HepG2 (cell line): ENCODE results near the gene TH. TPM values are rescaled to one million over a fixed set of nuclear protein-coding genes. Genes with fewer than 3 reads are reported as not detected.

Experiments used
- AGO1 ChIP-seq: fragments of 200-400 bp; formaldehyde crosslinking; IDR thresholded peaks from 2 replicates; pipeline ENCODE4 v1.6.1; 2017; ENCODE audit warnings: mild to moderate bottlenecking, low read depth, low read length, moderate library complexity; ENCODE audit not compliant: poor library complexity, severe bottlenecking
- ARID4A ChIP-seq: sonication (generic); formaldehyde crosslinking; IDR thresholded peaks from 2 replicates; pipeline ENCODE4 v1.5.0; 2020; ENCODE audit warnings: mild to moderate bottlenecking, missing genetic modification reagents, borderline replicate concordance
- CC2D1A ChIP-seq: sonication (generic); formaldehyde crosslinking; IDR thresholded peaks from 2 replicates; pipeline ENCODE4 v1.8.1; 2023; ENCODE audit warnings: mild to moderate bottlenecking, missing genetic modification reagents
- CCDC6 ChIP-seq: sonication (generic); formaldehyde crosslinking; IDR thresholded peaks from 2 replicates; pipeline ENCODE4 v1.8.1; 2022; ENCODE audit warnings: mild to moderate bottlenecking, missing genetic modification reagents, moderate library complexity
- DZIP1 ChIP-seq: sonication (generic); formaldehyde crosslinking; IDR thresholded peaks from 2 replicates; pipeline ENCODE4 v1.5.0; 2020; ENCODE audit warnings: mild to moderate bottlenecking, missing genetic modification reagents
- HHEX ChIP-seq: IDR thresholded peaks from 2 replicates; pipeline ENCODE4 v1.6.1; 2016; ENCODE audit warnings: control low read depth
- MAFF ChIP-seq: IDR thresholded peaks from 2 replicates; pipeline ENCODE4 v1.6.1; 2011; ENCODE audit warnings: low read depth, low read length, improper control_type of control experiment
- PRDM15 ChIP-seq: sonication (generic); formaldehyde crosslinking; IDR thresholded peaks from 2 replicates; pipeline ENCODE4 v1.4.0; 2020; ENCODE audit warnings: missing genetic modification reagents
- RFXANK ChIP-seq: IDR thresholded peaks from 2 replicates; pipeline ENCODE4 v1.6.1; 2016
- SCMH1 ChIP-seq: sonication (generic); formaldehyde crosslinking; IDR thresholded peaks from 2 replicates; pipeline ENCODE4 v1.9.0; 2021; ENCODE audit warnings: missing genetic modification reagents, mild to moderate bottlenecking, borderline replicate concordance
- polyA plus RNA-seq, 8 experiments: library from polyadenylated mRNA; depleted of rRNA in 3 of 8; stranded (reverse) in 7 of 8; unstranded in 1 of 8; fragments of >200 nt; fragmentation: Illumina TruSeq in 4 of 8; extraction: Trizol in 4 of 8; gene quantifications; 2 replicates each; pipeline versions ENCODE4 v1.2.1 to v1.2.3, GENCODE V29; 2011 to 2016; ENCODE audit warnings: low read depth in 4 of 8, missing spikeins in 1 of 8, mixed read lengths in 1 of 8; ENCODE audit not compliant: insufficient read depth in 1 of 8
- total RNA-seq, 5 experiments: library from RNA; depleted of rRNA; stranded (reverse); fragments of >200 nt; fragmentation: Illumina TruSeq; extraction: Trizol; gene quantifications; 2 replicates each; pipeline ENCODE4 v1.2.3, GENCODE V29; 2016; ENCODE audit warnings: low read depth in 1 of 5
- TF ChIP-seq, protein P1 (sequence below), 2 experiments: sonication (generic) in 1 of 2; formaldehyde crosslinking in 1 of 2; IDR thresholded peaks; 2 replicates each; pipeline versions ENCODE4 v1.4.0 to v1.6.1; 2018 to 2020; ENCODE audit warnings: missing genetic modification reagents in 2 of 2, borderline replicate concordance in 1 of 2, low read depth in 1 of 2, mild to moderate bottlenecking in 1 of 2, missing biosample characterization in 1 of 2
- TF ChIP-seq, protein P2 (sequence below): sonication (generic); formaldehyde crosslinking; conservative IDR thresholded peaks from 2 replicates; pipeline ENCODE4 v1.4.0; 2020; ENCODE audit warnings: missing genetic modification reagents

The TH gene
- total and polyA plus RNA-seq, 2 of the 13 experiments (the other 11 are each of a cell fraction or from before 2014, with no cell fraction given), result 0.36 TPM; not detected in 1

DNA sequence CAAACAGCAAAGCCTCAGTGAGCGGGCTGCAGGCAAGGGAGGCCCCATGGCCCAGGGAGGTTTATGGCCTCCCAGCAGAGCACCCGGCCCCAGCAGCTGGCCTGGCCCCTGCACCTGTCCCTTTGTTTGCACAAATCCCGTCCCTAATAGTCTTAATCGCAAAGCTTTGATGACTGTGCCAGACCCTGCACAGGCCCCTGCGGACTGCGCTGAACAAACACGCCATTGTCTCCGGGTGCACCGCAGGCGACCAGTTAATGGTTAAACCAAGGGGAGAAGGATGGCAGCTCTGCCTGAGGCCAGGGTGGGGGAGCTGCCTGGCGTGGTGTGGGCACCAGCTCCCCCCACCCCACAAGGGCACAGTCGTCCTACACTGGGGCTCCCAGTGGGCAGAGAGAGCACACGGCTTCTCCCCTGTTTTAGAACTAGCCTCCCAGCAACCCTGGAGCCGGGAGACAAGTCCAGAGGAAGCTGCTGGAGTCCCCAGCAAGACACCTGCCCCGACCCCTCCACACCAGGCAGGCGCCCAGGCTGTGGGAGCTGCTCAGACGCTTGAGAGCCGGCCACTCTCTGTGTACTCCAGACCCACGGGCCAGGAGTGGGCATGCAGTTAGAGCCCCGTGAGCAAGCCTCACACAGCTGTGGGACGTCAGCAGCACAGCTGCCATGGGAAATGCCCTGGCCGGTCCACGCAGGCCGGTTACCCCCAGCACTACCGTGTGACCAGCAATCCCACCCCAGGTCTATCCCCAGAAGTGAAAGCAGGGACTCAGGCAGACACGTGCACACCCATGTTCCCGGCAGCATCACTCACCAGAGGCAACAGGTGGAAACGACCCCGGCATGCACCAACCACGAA is 39.7 kb upstream of the TH start (continued):
- TF ChIP-seq, protein P1, sequence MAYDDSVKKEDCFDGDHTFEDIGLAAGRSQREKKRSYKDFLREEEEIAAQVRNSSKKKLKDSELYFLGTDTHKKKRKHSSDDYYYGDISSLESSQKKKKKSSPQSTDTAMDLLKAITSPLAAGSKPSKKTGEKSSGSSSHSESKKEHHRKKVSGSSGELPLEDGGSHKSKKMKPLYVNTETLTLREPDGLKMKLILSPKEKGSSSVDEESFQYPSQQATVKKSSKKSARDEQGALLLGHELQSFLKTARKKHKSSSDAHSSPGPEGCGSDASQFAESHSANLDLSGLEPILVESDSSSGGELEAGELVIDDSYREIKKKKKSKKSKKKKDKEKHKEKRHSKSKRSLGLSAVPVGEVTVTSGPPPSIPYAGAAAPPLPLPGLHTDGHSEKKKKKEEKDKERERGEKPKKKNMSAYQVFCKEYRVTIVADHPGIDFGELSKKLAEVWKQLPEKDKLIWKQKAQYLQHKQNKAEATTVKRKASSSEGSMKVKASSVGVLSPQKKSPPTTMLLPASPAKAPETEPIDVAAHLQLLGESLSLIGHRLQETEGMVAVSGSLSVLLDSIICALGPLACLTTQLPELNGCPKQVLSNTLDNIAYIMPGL (CRISPR knock-in tag; IDR thresholded peaks at IDR 0.05; ENCODE audit: borderline replicate concordance in 1 of 2, low read depth in 1 of 2), result peak; percentile 20 to 81; a peak in 1 of 4 replicates
- TF ChIP-seq SCMH1 (no peak), CCDC6 (CRISPR knock-in tag) (peak; percentile 89), DZIP1 (no peak), RFXANK (CRISPR knock-in tag) (peak; percentile 73; the same call in 1 of the 2 replicates), HHEX (CRISPR knock-in tag) (peak; percentile 89), MAFF (no peak), CC2D1A (CRISPR knock-in tag) (no peak), ARID4A (CRISPR knock-in tag) (peak; percentile 71; the same call in 1 of the 2 replicates), PRDM15 (CRISPR knock-in tag) (peak; percentile 51; the same call in 1 of the 2 replicates), AGO1 (peak; percentile 40)
- TF ChIP-seq, protein P2, sequence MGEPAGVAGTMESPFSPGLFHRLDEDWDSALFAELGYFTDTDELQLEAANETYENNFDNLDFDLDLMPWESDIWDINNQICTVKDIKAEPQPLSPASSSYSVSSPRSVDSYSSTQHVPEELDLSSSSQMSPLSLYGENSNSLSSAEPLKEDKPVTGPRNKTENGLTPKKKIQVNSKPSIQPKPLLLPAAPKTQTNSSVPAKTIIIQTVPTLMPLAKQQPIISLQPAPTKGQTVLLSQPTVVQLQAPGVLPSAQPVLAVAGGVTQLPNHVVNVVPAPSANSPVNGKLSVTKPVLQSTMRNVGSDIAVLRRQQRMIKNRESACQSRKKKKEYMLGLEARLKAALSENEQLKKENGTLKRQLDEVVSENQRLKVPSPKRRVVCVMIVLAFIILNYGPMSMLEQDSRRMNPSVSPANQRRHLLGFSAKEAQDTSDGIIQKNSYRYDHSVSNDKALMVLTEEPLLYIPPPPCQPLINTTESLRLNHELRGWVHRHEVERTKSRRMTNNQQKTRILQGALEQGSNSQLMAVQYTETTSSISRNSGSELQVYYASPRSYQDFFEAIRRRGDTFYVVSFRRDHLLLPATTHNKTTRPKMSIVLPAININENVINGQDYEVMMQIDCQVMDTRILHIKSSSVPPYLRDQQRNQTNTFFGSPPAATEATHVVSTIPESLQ (CRISPR knock-in tag), result no peak; the same call in 1 of the 2 replicates
